HG02623 (cell line): Measurements from ENCODE around the gene DRAP1.
"Not testable (repeated sequence)": the region's sequence is repeated elsewhere in the genome, so short reads cannot be mapped to it uniquely, and the experiment has no call there.

ENCODE experiments used
- ATAC-seq: cut with Tn5 transposase; IDR thresholded peaks from one replicate; pipeline ENCODE4 v1.9.1; 2021; ENCODE audit warnings: moderate library complexity; ENCODE audit not compliant: unreplicated experiment

The DRAP1 gene

GRCh38 chr11:65928667-65929066 is 9.4 kb downstream of the DRAP1 start:
- no peak for ATAC-seq

- ATAC-seq: no peak
These were observed 12.7 kb downstream of the DRAP1 start for GRCh38 chr11:65931773-65932557.

GRCh38 chr11:65932558-65932919 is 13.3 kb downstream of the DRAP1 start:
- no peak for ATAC-seq

GRCh38 chr11:65934014-65934413 is 14.8 kb downstream of the DRAP1 start:
- no peak for ATAC-seq

GRCh38 chr11:65937766-65938165 is 18.5 kb downstream of the DRAP1 start:
- ATAC-seq: no peak

GRCh38 chr11:65941720-65942310 is 22.6 kb downstream of the DRAP1 start:
- ATAC-seq: no peak

- no peak for ATAC-seq
These were observed 23.3 kb downstream of the DRAP1 start for GRCh38 chr11:65942531-65942930.

- ATAC-seq: no peak
These were observed 25.0 kb downstream of the DRAP1 start for GRCh38 chr11:65944191-65944590.

GRCh38 chr11:65944767-65945166 is 25.5 kb downstream of the DRAP1 start:
- no peak for ATAC-seq

- no peak for ATAC-seq
These were observed 26.2 kb downstream of the DRAP1 start, which contains the start of gene TSGA10IP for GRCh38 chr11:65945430-65945911. Gene TSGA10IP, plus strand, starts transcription at chr11:65945480. Its CDS starts 196 bp downstream, at chr11:65945676.

GRCh38 chr11:65945941-65946558 is 26.8 kb downstream of the DRAP1 start:
- ATAC-seq: no peak

GRCh38 chr11:65946655-65947054 is 27.4 kb downstream of the DRAP1 start:
- no peak for ATAC-seq

- ATAC-seq: no peak
These were observed 27.9 kb downstream of the DRAP1 start for GRCh38 chr11:65947133-65947532.

- no peak for ATAC-seq
These were observed 28.4 kb downstream of the DRAP1 start for GRCh38 chr11:65947603-65948125.

GRCh38 chr11:65950711-65951110 is 31.5 kb downstream of the DRAP1 start:
- ATAC-seq: not testable (repeated sequence)

GRCh38 chr11:65951641-65952040 is 32.4 kb downstream of the DRAP1 start:
- ATAC-seq: not testable (repeated sequence)

GRCh38 chr11:65952052-65952521 is 32.9 kb downstream of the DRAP1 start:
- ATAC-seq: no peak

GRCh38 chr11:65953471-65953870 is 34.2 kb downstream of the DRAP1 start:
- no peak for ATAC-seq

GRCh38 chr11:65954771-65955170 is 35.5 kb downstream of the DRAP1 start:
- ATAC-seq: no peak

- ATAC-seq: no peak
These were observed 39.1 kb downstream of the DRAP1 start for GRCh38 chr11:65958291-65958690.

- no peak for ATAC-seq
These were observed 39.7 kb downstream of the DRAP1 start for GRCh38 chr11:65958774-65959420.
